GM21737 (cell line): ENCODE measurements around the gene ATP23.

Source experiments
- ATAC-seq: cut with Tn5 transposase; IDR thresholded peaks from one replicate; pipeline ENCODE4 v1.9.1; 2021; ENCODE audit warnings: mild to moderate bottlenecking, moderate library complexity; ENCODE audit not compliant: unreplicated experiment

ATP23 gene

DNA sequence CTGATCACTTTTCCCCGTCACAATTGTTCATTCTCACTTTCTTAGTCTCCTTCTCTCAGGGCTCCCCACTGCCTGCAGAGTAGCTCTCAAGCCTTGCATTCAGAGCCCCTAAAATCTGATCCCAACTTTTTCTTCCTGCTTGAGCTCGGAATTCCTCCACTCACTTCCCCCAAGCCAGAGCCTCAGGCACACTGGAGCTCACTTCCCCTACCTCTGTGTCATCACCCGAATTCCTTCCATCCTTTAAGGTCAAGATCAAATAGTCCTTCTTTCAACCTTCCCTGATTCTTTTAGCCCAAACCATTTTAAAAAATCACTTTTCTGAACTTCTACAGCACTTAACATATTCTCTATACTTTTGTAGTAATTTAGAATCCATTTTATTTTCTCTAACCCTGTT, 34.1 kb upstream of the ATP23 start:
- ATAC-seq = no peak

DNA sequence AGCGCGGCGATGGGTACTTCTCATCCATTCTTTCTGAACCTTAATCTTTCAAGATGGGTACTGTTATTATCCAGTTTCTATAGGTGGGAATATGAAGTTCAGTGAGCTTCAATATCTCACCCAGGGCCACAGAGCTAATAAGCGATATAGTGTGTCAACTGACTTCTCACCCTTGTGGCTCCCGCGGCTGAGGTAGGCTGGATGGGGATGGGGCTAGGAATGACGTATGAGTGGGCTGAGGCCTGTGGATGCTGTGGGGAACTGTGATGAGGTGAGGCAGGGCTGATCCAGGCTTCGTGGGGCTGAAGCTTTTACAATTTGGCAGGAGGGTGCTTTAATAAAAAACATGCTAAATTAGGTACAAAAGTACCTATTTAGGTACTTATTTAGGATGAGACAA, 32.9 kb upstream of the ATP23 start:
- ATAC-seq = no peak

- no peak for ATAC-seq
These were observed 32.3 kb upstream of the ATP23 start for GRCh38 chr12:57909056-57909455.

- ATAC-seq = no peak
These were observed 31.8 kb upstream of the ATP23 start for GRCh38 chr12:57909611-57910010.

- no peak for ATAC-seq
These were observed 23.2 kb upstream of the ATP23 start for GRCh38 chr12:57918147-57918546.

- no peak for ATAC-seq
These were observed 14.3 kb upstream of the ATP23 start for GRCh38 chr12:57927086-57927485.

DNA sequence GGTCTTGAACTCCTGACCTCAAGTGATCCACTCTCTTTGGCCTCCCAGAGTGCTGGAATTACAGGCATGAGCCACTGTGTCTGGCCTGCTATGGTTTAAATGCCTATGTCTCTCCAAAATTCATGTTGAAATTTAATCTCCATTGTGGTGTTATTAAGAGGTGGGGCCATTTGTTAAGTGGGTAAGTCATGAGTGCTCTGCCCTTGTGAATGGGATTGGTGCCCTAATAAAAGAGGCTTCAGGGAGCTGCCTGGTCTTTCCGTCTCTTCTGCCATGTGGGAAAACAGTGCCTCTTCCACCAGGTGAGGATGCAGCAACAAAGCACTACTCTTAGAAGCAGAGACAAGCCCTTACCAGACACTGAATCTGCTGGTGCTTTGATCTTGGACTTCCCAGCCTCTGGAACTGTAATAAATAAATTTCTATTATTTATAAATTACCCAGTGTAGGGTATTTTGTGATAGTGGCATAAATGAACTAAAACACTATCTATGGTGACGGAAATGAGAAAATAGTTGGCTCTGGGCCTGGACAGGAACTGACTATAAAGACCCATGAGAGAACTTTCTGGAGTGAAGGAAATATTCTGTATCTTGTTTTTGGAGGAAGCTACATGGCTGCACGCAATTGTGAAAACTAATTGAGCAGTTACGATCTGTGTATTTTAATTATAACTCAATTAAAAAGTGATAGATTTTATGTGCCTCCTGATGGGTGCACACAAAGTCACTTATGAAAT, 12.1 kb upstream of the ATP23 start:
- ATAC-seq = no peak

DNA sequence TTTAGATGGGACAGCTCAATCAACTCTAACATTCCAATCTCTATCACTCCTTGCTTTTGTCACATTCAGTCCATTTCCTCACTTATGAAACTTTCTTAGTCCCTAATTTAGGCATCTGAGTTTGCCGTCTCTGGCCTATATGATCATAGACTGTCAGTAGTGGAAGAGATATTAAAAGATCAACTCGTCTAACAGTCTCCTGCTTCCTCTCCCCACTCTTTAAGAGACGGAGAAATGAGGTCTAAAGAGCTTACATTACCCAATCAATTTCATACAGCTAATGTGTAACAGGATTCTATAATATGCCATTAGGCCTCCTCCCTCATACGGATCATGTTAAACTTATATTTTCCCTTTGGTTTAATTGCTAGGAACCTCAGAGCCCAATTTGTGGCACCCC, 6.5 kb upstream of the ATP23 start:
- ATAC-seq = no peak

DNA sequence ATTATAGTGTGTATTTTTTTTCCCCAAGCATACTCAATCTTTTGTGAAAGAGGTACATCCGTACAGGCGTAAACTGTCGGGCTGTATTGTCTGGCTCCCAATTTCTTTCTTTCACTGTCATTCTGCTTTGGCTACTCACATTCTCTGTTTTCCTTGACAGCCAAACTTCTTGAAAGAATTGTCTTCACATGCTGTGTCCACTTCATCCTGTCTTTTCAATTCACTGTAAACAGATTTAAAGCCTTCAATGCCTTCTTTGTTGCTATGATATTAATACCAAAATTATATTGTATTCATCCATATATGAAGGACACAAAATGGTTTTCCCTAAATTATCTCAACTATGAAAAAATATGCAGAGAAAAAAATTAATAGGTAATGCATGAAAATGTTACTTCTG, 6.0 kb upstream of the ATP23 start:
- ATAC-seq = no peak

- peak; percentile 99 for ATAC-seq
These were observed 5.4 kb upstream of the ATP23 start for GRCh38 chr12:57935839-57936512.

DNA sequence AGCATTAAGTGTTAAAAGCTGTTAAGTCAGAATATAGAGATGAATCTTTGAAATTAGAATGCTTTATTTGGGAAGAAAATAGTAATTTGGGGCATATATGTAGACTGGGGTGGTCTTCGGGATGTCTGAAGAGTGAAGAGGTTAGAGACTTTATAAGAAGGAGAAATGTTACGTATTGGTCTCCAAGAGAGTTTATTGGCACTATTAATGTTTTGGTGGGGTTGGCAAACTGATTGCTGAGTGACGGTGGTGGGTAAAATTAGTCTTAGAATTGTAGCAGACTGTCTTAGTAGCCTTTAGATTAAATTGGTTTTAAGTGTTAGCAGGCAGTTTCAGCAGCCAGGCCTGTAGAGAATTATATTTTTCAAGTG, 4.9 kb upstream of the ATP23 start:
- no peak for ATAC-seq

GRCh38 chr12:57939291-57939690, 2.1 kb upstream of the ATP23 start:
- no peak for ATAC-seq

DNA sequence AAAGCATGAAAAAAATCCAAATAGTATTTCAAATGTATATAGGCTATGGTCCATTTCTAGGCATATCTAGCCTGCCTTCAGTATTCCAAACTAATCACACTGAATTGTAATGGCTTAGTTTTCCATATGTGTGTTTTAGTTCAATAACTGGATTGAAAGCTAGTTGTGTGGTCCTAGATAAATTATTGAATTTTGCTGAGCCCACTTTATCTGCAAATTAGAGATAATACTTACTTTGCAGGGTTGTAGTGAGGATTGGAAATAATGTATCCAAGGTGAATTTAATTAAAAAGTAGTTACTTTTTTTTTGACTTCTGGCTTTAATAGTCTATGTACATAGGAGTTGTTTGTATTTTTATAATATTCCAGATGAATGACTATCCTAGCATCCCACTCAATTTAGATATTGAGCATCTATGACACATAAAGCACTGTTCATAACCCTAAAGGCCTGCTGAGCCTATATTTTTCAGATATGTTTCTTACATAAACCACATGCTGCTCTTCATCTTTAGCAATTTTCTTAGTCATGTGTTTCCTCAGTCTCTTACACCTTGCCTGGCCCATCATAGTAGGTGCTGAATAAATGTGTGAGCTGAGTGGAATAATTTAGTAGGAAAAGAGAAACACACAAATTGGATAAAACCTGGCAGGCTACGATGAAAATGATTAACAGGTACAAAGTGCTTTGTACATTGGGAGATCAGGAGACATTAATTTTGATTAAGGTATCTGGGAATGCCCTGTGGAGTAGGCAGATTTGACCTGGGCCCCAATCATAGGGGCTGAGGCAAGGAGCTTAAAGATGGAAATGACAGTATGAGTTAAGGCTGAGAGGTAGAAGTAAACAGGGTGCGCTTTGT, 1.1 kb upstream of the ATP23 start:
- no peak for ATAC-seq

DNA sequence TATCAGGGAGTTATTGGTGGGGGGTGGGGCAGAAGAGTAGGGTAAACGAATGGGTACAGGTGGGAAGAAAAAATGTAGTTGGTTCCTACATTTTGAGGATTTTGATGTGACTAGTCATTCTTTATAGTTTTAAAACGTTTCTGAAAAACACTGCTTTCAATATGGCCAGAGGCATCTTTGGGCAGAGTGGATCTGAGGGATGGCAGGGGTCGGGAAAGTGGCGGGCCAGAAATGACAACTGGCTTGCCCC, 527 bp upstream of the ATP23 start:
- ATAC-seq = no peak

GRCh38 chr12:57943438-57944080, 2.2 kb downstream of the ATP23 start:
- ATAC-seq = no peak

DNA sequence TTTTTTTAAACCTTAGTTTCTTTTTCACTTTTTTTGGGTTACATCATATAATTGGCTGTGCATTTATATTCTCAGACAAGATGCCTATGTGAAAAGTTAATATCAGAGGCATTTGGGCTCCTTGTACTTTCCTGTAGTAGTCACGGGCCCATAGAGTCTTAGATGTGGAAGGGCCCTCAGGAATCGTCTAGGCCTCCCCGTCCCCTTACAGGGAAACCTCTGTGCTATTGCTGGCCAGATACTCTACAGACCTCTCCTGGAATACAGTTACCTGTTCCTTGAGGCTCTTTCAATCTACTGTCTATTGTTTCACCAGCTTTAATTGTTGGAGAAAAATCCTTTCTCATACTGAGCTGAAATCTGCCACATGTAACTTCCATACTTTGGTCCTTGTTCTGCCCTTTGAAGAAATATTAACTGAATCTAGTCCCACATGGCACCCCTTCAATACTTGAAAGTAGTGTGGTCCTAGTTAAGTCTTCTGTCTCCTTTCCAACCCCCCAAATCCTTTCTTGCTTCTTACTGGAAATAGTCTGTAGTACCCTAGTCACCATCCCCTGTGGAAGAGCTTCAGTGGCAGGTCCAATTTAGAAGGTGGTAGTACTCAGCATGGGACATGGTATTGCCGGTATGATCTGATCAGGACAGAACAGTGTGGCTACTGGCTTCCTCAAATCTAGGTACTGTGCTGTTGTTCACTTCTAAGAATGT, 3.1 kb downstream of the ATP23 start:
- no peak for ATAC-seq

GRCh38 chr12:57952766-57953165, 11.4 kb downstream of the ATP23 start:
- ATAC-seq = no peak

DNA sequence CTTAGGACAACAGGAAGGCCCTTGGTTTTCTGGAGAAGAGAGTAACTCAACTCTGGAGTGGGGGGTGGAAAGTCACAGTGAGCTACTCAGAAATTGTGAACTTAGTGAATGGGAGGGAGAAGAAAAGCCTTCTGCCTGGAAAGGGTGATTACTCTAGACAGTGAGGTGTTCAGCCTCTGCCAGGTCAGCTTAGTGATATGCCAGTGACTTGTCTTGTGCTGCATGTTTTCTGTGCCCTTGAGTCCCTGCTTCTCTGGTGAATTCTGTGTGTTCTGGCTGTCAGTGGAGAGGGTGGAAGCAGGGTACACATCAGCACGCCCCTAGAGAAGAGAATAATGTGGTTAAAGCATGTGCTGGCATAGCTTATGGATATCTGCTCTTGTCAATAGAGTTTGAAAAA, 13.4 kb downstream of the ATP23 start:
- ATAC-seq = no peak

- no peak for ATAC-seq
These were observed 16.8 kb downstream of the ATP23 start for GRCh38 chr12:57958061-57958657.

DNA sequence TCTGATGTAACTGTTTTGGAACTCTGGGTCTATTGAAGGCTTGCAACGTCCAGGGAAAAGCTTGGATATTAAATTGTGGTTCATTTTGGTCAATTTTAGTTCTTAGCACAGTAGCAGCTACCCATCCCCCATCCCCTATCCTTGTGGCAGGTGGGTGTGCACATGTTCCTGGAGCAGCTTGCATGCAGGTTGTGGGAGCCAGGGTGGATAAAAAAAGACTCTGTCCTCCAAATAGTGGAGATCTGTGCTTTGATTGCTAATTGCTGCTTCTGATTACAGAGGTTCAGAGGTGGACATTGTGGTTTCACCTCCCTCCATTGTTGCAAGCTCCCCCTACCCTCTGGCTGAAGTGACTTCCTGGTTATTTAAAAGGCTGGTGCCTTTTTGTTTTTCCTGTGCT, 23.1 kb downstream of the ATP23 start:
- no peak for ATAC-seq

DNA sequence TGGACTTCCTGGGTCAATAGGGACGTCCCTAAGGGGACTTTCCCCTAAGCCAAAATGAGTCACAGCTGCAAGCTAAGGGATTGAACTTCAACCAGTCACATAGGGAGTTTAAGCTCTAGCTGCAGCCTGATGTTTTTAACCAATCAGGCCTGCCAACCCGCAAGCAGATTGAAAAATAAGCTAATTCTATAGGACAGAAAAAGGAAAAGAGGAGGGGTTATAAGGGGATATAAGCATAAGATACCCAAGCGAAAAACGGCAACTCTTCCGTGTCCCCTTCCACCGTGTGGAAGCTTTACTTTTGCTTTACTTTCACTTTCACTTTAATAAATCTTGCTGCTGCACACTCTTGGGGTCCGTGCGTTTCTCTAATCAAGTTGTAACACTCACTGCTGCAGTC, 24.4 kb downstream of the ATP23 start:
- no peak for ATAC-seq
